Neural cell (in vitro differentiated cells): ENCODE data around the gene SLCO1B1.

Experiments used
- CTCF ChIP-seq: fragments of 450-650 bp; IDR thresholded peaks from 2 replicates; pipeline ENCODE4 v1.5.1; 2014; ENCODE audit warnings: antibody characterized with exemption, mild to moderate bottlenecking, moderate library complexity; ENCODE audit not compliant: poor library complexity, severe bottlenecking
- EP300 ChIP-seq: fragments of 450-650 bp; conservative IDR thresholded peaks from 2 replicates; pipeline ENCODE4 v1.6.1; 2014; ENCODE audit warnings: antibody characterized with exemption, mild to moderate bottlenecking, moderate library complexity; ENCODE audit not compliant: poor library complexity, severe bottlenecking
- EZH2 ChIP-seq: fragments of 200-600, 300-800 bp; shearing (Covaris generic), sonication (generic); IDR thresholded peaks from 2 replicates; pipeline ENCODE4 v1.6.1; 2014; ENCODE audit warnings: antibody characterized with exemption, low read length, borderline replicate concordance, mild to moderate bottlenecking; ENCODE audit not compliant: insufficient read depth, poor library complexity, severe bottlenecking
- POLR2AphosphoS5 ChIP-seq: IDR thresholded peaks from 2 replicates; pipeline ENCODE4 v1.6.1; 2012
- RAD21 ChIP-seq: fragments of 450-650 bp; conservative IDR thresholded peaks from 2 replicates; pipeline ENCODE4 v1.6.1; 2014; ENCODE audit warnings: antibody characterized with exemption, mild to moderate bottlenecking, moderate library complexity
- REST ChIP-seq: IDR thresholded peaks from 2 replicates; pipeline ENCODE4 v1.6.1; 2012; ENCODE audit warnings: borderline replicate concordance
- SMC3 ChIP-seq: fragments of 450-650 bp; conservative IDR thresholded peaks from 2 replicates; pipeline ENCODE4 v1.6.1; 2014; ENCODE audit warnings: antibody characterized with exemption, mild to moderate bottlenecking, moderate library complexity; ENCODE audit not compliant: poor library complexity
- TAF1 ChIP-seq: IDR thresholded peaks from 2 replicates; pipeline ENCODE4 v1.6.1; 2012; ENCODE audit warnings: low read depth

DNA sequence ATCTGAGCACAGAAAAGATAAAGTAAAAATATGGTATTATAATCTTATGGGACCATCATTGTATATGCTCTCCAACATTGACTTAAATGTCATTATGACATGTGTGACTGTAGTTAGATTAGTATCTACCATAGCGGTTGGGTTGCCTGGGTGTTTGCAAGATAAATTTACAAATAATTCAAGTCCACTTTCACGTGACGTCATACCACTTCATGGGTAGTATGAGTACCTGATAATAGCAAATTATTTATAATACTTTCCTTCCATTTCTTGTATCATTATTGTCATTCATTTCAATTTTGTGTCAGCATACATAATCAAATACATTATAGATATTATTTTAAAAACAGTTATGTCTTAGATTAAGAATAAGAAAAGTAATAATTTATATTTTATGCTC lies 20.2 kb downstream of the SLCO1B1 start:
- TF ChIP-seq POLR2AphosphoS5 (no peak), CTCF (no peak), REST (no peak), EZH2 (no peak), TAF1 (no peak), RAD21 (no peak), EP300 (no peak), SMC3 (no peak)
